Islet precursor cell (in vitro differentiated cells): Measurements from ENCODE around the gene HMGXB4.

ENCODE experiments used
- DNase-seq: peaks from one replicate; pipeline ENCODE4 v3.0.0-alpha.2; 2018

Gene HMGXB4

DNA sequence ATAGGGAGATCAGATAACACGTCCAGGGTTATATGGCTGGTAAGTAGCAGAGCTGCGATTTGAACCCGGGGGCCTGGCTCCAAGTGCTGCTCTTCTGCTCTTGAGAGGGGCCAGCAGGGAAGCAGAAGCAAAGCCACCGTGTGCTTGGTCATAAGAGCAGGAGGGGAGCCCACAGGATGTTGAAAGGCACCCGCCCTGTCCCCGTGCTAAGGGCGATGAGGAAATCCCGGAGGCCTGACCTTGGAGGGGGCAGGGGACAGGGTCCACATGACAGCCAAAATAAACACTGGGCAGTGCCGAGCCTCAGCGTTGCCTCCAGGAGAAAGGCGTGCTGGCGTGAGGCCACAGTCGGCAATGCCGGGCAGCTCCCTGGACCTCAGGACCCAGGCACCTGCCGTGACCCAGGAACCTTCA, 71.2 kb downstream of the HMGXB4 start:
- no peak for DNase-seq

DNA sequence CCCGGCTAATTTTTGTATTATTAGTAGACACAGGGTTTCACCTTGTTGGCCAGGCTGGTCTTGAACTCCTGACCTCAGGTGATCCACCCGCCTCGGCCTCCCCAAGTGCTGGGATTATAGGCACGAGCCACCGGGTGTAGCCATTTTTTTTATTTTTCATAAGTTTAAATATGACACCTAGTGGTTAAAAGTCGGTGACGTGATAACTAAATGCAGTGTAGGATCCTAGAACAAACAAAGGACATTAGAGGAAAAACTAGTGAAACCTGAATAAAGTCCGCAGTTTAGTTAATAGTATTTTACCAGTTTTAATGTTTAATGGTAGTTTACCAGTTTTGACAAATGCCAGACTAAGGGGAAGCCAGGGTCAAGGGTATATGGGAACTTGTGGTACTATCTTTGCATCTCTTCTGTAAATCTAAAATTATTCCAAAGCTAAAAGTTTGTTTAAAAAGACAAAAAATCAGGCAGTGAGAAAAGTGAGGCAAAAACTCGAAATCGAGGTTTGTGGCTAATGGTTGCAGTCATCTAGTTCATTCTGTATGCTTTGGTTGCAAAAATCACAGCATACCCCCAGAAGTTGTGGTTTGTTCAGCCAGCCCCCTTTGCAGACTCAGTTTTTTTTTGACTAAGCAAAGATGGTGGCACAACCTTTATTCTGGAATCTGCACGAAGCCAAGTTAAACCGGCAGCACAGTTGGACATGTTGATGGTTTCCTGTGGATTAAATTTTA, 72.0 kb downstream of the HMGXB4 start:
- no peak for DNase-seq

DNA sequence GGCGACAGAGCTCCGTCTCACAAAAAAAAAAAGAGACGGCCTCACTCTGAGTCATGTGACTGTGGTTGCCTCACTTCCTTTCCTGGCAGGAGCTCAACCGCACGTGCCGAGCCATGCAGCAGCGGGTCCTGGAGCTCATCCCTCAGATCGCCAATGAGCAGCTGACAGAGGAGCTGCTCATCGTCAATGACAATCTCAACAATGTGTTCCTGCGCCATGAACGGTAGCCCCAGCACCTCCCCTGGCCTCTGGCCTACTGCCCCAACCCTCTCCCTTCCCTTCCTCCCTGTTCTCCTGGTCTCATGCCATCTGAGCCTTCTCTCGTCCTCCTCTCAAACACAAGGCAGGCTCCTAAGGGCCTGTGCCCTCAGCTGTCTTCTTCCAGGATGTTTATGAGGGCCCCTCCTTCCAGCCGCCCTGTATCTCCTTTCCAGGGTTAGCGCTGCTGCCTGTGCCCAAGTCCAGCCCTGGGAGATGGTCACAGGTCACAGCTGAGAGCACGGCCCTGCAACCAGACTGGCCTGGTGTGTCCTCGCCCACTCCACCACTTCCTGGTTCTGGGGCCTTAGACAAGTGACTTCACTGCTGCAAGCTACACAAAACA, 73.1 kb downstream of the HMGXB4 start:
- DNase-seq, result peak; percentile 72

DNA sequence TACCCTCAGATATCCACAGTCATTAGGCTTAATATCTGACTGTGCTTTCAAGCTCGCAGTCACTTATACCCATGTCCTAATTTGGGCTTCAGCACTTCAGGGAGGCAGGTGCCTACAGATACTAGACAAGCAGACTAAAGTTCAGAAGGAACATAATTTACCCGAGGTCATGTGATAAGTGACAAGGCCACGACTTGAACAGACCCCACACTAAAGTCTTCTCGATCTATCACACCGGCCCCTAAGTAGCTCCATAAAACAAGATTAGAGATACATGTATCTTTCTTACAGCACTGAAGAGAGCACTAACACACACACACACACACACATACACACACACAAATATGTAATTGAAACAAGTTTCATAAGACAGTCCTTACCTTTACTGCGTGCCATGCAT, 75.0 kb downstream of the HMGXB4 start:
- DNase-seq, result no peak

DNA sequence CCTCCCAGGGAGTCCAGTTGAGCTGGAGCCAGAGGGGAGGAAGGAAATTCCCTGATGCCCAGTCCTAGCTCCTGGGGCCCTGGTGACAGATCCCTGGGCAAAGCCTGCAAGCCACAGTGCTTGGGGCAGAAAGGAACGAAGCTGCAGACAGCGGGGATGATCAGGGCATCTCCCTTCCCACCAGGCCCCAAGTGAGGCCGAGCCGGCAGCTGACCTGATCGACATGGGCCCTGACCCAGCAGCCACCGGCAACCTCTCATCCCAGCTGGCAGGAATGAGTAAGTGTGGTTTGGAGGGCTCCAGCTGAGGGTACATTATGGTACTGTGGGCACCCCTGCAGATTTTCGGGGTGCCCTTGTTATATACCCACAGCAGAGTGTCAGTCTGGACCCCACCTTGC, 75.9 kb downstream of the HMGXB4 start:
- DNase-seq, result no peak

DNA sequence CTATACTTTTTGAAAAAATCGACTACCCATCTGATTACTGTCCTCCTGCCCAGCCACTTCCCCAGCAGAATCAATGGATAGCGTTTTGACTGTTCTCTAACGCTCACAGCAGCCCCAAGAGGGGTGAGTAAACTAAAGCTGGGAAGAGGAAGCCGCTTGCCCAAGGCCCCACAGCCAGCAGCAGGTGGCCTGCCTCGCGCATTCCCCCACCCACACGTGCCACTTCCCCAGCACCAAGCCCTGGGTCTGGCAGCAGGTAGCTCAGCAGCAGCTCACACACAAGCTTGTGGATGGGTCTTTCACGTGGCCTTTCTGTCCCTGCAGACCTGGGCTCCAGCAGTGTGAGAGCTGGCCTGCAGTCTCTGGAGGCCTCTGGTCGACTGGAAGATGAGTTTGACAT, 76.7 kb downstream of the HMGXB4 start:
- no peak for DNase-seq

DNA sequence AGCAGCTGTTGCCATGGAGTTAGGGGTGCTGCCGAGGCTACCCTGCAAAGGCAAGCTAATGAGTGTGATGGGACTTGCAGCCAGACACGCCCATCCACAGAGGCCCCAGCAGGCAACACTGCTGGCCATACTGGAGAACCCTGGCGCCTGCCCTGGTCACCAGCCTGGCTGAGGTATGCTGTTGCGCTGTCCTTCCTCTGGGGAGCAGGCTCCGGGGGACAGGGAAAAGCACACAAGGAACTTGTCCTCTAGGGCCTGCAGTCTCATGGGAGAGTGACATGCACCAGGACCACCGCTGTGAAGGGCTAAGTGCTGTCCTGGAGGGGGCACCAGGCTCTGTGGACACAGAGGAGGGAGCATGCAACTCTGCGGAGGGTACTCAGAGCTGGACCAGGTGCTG, 78.2 kb downstream of the HMGXB4 start:
- no peak for DNase-seq

DNA sequence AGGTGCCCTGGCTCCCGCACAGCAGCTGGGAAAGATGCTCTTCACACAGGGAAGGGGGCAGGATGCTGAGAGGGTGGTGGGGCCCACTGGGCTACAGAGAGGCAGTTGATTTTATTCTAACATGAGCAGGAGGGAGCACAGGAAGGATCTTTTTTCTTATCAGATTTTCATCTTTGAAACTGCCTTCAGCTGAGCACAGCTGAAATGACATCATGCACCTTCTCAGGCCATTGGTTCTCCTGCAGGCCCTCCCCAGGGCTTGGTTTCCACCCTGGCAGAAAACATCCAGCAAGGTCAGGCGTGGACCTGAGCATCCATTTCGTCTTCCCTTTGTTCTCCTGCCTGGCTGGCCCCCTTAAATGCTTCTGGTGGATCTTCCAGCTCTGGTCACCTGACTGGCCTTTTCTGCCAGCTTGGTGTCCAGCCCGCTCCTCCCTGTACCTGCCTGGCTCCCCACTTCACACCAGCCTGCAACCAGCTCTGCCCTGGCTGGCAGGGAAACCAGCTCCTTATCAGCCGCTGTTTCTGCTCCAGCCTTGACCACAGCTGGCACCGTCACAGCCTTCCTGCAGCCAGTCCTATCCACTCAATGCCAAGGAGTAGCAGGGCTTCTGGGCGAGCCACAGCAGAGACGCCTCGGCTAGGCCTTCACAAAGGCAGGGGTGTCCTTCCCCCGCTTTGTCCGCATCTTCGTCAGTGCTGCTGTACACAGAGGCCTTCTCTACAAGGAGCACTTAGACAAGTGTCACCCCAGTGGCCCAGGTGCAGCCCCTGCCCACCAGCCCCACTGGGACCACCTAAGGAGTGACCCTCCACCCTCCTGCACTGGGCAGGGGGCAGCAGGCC, 78.9 kb downstream of the HMGXB4 start:
- no peak for DNase-seq

DNA sequence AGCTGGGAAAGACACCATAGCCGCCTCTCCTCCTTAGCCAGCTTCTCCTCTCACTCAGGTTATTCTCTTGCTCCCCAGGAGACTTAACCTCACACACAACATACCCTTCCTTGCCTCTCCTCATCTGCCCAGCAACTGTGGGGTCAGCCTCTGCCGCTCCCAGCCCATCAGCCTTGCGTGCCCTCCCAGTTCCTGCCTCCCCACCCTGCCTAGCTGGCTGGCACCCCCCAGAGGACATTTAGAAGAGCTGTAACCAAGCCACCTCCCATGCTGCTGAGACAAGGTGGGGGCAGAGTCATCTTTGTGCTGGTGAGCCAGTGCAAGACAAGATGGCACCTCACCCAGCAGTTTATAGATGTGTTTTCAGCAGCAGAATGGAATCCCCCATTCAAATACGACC, 80.6 kb downstream of the HMGXB4 start:
- DNase-seq, result no peak

DNA sequence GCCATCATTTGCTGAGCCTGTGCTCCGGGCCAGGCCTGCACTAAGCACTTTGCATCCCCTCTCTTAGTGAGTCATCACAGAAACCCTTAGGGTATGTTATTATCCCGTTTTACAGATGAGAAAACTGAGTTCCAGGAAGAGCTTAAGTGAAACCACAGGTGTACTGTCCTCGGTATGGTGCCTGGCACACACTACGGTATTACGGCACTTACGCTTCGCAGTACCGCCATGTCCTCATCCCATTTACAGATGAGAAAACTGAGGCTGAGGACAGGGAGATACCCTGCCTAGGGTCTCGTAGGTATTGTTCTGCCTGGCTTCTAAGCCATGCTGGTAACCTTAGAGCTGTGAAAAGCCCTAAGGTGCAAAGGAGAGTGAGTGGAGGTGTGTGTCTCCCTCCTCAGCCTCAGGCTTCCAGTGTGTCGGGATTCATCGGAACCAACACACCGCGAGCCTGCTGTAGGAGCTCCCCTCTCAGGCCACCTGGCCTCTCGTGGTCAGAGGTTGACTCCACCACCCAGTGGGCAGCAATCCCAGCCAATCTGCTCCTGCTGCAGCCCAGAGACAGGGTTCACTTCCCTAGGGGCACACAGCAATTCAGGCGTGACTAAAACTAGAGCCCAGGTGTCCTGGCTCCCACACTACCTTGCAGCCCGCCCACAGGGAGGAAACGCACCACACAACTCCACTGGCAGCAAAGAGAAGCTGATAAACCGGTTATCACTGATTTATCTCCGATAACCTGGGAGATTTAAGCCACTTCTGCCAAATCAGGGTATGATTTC, 84.0 kb downstream of the HMGXB4 start:
- no peak for DNase-seq

DNA sequence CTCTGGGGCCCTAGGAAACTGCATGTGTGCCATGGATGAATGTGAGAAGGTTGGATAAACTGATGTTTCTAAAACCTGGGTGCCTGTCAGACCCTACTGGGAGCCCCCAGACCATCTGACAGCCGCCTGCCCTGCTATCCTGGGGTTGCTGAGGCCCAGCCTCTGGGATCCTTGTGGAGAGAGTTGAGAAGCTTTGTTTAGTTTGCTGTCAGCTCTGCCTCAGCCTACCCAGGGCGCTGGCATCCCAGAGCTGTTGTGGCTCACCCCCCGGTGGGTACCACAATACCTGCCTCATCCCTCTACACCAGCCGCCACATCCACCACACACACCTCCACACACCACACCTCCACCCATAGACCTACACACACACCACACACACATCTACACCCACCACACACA, 85.1 kb downstream of the HMGXB4 start:
- no peak for DNase-seq

DNA sequence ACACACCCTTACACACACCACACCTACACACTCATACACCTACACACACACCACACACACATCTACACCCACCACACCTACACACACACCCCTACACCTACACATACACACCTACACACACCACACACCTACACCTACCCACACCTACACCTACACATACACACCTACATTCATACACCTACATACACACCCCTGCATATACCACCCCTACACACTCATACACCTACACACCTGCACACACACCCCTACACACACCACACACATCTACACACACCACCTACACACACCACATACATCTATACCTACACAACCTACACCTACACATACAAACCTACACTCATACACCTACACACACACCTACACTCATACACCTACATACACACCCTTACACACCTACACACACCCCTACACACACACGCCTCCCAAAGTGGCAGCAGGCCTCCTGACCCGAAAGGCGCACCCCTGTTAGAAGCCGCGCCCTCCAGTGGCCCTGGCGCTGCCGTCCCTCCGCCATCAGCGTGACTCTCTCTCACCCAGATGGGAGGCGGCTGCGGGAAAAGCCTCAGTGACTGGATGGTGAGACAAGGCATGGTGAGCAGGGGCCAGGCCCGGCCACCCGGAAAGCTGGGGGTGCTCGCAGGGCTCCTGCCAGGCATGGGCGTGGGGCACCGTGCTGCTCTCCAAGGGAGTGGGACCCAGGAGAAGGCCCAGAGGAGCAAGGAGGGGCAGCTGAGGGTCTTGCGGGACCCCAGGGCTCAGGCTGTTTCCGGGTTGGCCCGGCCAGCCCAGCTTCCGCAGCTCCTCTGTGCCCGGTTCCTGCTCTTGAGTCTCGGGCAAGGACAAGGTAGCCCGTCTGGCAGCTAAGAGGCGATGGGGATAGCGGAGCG, 86.6 kb downstream of the HMGXB4 start:
- DNase-seq, result no peak

DNA sequence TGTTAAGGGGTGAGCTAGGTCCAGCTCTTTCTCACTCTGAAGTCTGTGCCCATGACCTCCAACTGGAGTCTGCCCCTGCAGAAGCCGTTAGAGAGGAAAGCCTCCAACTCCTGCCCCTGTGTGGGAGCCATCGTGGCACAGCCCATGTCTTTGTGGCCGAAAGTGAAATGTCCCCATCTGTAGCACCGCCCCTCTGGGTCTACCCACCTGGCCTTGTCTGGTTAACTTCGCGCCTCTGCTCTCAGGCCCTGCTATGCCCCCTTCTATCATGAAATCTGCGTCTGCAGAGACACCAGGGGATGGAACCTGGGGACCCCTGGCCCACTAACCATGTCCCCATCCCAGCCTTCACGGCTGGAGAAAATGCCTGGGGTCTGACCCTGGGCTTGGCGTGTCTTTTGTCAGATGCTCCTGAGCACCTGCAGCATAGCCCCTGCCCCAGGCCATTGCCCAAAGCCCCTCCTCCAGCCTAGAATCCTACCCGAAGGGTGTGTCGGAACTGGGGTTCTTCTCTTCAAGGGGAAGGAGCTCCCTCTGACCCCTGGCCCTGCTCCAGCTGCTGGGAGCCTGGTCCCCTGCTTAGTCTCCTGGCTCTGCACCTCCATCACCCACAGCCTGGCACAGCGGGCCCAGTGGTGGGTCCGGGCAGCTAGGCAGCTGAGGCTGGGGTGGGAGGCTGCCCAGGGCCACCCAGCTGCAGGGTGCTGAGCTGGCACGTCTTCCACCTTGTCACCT, 87.8 kb downstream of the HMGXB4 start:
- no peak for DNase-seq
